Measurements from ENCODE around the gene FAM216A.
A peak's percentile ranks its signal among the peaks of the same experiment; 100 is the strongest.
"Not testable (repeated sequence)": the region's sequence is repeated elsewhere in the genome, so short reads cannot be mapped to it uniquely, and the experiment has no call there.

FAM216A gene

DNA sequence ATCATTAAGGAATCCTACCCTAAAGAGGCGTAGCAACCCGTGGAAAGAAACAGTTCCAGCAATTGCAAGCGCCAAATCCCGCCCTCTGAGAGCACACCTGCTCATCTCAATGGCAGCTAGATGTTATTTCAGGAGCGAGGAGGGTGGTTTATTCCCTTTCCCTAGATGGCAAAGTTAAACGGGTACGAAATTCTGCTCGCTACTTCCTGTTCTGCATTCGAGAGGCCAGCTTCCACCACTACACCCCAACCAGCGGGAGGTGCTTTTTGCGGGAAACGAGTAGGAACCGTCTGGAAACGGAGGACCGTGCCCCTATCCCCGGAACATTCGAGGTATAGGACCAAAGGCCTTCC lies 32.7 kb downstream of the FAM216A start:
- DNase-seq (ENCODE audit: low read depth) = no peak

DNA sequence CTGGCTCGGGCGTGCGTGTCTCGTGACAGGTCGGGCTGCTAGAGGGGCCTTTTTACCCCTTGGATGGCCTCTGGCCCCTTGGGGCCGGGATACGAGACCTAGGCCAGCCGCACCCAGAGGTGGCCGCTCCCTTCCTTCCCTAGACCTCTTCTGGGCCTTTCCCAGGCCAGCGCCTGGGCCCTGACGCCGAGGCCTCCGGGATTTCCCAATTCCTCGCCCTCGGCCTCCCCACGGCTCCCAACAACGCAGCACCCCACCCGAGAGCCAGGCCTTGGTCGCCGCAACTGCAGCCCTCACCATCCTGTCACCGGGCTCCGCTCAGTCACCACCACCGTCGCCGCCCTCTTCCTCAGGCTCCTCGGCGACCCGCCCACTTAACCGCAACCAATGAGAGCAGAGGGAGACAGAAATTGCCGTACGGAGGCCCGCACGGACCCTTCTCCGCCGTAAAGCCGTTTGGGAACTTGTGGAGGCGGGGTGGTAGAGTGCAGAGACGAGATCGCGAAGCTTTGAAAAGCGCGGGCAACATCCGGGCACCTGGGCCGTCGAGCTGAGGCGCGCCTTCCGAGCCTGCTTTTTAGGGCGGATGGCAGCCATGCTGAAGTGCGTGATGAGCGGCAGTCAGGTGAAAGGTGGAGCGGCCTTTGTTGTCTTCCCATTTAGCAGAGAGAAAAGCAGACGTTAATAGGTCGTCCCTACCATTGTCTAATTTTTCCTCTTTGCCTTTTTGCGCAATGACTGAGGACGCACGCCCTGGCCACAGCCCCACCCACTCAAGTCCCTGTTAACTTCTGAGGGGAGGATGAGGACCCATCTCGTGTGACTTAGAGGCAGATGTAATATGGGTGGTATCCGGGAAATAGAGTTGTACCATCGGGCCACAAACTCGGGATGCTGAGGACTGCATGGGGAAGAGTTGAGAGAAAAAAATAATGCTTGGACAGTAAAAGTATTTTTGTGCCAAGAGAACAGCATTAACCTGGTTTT lies 33.4 kb downstream of the FAM216A start, which contains the start of the genes RAD9B and VPS29:
RAD9B (plus strand) TSS at position 580 of the 987 bp plus-strand sequence; CDS start at position 587, 7 bp downstream.
VPS29 (minus strand) TSS at position 360 of the 987 bp plus-strand sequence; CDS start at position 300, 60 bp downstream.
- peak; percentile 98 for DNase-seq (ENCODE audit: low read depth)

DNA sequence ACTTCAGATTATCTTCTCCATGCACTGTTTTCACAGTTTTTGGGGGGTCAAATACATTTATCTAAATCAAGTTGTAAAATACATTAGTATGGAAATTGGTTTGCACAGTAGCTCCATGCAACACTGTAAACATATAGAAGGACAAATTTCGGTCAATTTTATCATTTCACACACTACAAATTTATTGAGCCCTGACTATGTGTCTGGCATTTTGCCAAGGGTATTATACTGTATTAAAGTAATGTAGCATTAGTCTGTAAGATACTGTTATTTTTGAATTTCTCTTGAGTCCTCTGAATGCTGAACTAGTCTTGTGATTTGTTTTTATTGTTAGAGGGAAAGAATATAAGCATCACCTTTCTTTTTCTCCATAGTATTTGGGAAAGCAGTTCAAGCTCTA lies 34.8 kb downstream of the FAM216A start:
- no peak for DNase-seq (ENCODE audit: low read depth)

DNA sequence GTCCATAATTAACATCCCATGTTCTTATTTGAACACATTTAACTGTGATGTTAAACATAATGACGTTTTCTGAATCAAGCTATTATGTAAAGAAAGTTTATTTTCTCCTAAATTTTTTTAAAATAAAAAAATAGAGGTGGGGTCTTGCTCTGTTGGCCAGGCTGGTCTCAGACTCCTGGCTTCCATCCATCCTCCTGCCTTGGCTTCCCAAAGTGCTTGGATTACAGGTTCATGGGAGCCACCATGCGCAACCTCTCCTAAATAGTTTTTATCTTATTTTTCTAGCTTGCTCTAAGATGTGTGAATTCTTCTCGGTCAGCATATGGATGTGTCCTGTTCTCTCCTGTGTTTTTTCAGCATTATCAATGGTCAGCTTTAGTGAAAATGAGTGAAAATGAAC lies 36.7 kb downstream of the FAM216A start:
- no peak for DNase-seq (ENCODE audit: low read depth)

DNA sequence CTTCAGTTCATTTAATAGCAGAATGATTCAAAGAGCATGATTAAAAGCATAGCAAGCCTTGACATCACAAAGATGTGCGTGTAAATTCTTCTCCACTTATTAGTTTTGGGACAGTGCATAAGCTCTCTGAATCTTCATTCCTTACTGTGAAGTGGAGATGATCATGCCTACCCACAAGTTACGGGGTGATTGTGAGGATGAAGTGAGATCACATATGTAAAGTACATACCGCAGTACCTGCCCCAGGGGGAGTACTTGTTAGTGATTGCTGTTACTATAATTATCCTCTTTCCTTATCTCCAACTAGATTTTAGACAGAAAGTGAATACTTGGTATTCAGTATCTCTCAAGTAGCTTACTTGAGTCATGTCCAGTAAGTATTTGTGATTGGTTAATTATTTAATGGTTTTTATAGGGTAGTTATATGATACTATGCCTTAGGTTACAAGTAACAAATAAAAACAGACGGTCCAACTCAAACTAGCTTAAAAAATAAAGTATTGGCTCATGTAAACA lies 39.5 kb downstream of the FAM216A start:
- no peak for DNase-seq (ENCODE audit: low read depth)

DNA sequence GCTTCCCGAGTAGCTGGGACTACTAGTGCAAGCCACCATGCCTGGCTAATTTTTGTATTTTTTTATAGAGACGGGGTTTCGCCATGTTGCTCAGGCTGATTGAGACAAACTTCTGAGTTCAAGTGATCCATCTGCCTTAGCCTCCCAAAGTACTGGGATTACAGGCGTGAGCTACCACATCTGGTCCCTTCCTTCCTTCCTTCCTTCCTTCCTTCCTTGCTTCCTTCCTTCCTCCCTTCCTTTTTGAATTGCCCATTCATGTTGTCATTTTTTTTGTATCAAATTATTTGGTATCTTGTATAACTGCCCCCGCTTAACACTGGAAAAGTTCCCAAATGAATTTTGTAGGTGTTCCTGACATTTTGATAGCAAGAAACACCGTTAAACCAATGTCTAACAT lies 45.2 kb downstream of the FAM216A start:
- no peak for DNase-seq (ENCODE audit: low read depth)

DNA sequence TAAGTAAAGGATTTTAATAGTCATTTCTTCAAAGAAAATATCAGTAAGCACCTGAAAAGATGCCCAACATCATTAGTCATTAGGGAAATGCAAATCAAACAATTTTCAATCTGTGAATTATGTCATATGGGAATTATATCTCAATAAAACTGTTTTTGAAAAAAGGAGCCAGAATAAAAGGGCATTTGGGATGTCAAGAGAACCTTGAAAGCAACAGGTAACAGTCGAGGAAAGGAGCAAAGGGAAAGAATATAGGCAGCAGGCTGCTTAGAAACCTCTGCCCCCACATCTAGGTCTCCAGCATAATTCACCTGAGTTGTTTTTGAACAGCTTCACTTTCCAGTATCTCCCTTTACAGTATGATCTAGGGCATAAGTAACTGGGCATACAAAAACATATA lies 45.7 kb downstream of the FAM216A start:
- DNase-seq (ENCODE audit: low read depth) = no peak

DNA sequence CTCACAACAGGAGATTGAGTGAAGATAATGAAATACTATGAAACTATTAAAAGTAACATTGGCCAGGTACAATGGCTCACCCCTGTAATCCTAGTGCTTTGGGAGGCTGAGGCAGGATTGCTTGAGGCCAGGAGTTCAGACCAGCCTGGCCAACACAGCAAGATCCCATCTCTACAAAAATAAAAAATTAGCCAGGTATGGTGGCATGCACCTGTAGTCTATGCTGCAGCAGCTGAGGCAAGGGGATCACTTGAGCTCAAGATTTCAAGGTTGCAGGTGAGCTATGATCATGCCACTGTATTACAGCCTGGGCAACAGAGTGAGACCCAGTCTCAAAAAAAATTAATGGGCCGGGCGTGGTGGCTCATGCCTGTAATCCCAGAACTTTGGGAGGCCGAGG lies 48.4 kb downstream of the FAM216A start:
- no peak for DNase-seq (ENCODE audit: low read depth)

DNA sequence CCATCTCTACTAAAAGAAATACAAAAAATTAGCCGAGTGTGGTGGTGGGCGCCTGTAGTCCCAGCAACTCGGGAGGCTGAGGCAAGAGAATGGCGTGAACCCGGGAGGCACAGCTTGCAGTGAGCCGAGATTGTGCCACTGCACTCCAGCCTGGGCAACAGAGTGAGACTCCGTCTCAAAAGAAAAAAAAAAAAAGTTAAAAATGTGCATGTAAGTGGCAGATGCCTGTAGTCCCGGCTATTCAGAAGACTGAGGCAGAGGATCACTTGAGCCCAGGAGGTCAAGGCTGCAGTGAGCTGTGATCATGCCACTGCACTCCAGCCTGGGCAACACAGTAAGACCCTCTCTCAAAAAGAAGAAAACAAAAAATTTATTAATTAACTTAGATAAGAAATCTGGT lies 49.4 kb downstream of the FAM216A start:
- DNase-seq (ENCODE audit: low read depth) = not testable (repeated sequence)

DNA sequence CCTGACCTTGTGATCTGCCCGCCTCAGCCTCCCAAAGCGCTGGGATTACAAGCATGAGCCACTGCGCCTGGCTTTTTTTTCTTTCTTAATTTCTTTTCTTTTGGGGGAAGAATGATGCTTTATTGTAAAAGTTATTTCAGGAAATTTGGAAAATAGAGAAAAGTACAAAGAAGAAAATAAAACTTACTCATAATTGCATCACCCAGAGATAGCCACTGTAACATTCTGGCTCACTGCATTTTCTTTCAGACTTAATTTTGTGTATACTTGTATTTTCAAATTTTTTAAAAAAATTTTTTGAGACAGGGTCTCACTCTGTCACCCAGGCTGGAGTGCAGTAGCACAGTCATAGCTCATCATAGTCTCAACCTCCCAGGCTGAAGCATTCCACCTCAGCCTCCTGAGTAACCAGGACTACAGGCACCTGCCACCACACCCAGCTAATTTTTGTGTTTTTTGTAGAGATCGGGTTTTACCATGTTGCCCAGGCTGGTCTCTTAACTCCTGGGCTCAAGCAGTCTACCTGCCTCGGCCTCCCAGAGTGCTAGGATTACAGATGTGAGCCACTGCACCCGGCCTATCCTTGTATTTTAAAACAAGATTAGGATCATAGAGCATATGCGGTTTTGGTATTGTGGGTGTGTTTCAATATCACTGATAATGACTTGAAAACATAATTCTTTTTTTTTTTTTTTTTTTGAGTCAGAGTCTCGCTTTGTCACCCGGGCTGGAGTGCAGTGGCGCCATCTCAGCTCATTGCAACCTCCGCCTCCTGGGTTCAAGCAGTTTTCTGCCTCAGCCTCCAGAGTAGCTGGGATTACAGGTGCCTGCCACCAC lies 52.4 kb downstream of the FAM216A start:
- not testable (repeated sequence) for DNase-seq (ENCODE audit: low read depth)

DNA sequence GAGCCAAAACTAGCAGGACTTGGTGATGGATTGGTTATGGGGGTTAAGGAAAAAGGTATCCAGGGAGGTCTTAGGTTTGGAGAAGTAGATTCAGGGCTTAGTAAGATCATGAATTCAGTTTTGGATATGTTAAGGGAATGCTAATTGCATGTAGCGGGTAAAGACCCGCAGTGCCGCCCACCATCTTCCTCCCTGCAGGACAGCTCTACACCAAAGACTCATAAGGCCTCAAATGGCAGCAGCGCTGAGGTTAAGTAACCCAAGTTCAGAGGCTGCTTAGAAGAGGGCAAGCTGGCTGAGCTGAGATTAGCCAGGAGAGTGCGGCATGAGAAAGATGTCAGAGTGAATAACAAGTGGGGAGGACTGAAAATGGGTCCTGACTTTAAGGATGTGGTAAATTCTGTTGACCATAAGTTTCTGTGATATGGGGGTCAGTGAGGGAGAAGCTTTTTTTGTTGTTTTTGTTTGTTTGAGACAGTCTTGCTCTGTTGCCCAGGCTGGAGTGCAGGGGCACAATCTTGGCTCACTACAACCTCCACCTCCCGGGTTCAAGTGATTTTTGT lies 59.7 kb downstream of the FAM216A start:
- no peak for DNase-seq (ENCODE audit: low read depth)

DNA sequence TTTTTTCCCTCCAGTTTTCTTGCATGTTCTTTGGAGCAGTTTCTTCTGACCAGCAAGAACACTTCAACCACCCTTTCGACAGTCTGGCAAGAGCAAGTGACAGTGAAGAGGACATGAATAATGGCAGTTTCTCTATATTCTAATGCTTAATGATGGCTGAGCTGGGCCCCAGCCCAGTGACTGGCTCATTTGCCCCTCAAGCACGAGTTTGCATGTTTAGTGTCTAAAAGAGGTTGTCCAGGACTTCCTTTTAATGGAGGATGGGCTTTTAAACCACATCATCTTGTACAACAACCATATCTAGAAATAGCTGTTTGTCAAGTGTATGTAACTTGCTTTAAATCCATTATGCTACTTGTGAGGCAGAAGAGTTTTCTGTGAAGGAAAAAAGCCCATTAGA lies 61.9 kb downstream of the FAM216A start:
- DNase-seq (ENCODE audit: low read depth) = no peak

DNA sequence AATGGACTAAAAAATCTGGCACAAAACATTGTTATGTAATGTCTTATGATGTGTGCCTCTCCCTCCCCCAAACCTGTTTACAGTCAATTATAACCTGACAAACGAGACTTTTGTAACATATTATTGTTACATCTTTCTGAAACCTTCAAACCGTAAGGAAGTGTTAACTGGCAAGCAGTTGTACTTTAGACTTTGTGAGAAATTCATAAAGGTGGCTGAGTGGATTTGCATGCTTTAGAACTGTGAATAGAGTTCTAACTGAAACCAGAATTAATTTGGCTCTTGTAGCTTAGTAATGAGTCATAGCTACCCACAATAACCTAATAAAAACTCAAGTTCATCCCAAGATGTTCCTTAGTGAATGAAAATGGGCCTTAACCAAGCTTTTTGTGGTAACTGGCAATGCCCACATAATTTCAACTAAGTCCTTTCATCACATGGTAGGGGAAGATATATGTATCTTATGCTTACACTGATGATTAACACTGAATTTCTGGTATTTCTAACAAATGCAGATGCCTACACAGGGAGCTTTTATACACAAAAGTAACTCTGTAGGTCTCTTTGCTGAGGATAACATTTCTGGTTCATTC lies 63.2 kb downstream of the FAM216A start:
- DNase-seq (ENCODE audit: low read depth) = no peak

DNA sequence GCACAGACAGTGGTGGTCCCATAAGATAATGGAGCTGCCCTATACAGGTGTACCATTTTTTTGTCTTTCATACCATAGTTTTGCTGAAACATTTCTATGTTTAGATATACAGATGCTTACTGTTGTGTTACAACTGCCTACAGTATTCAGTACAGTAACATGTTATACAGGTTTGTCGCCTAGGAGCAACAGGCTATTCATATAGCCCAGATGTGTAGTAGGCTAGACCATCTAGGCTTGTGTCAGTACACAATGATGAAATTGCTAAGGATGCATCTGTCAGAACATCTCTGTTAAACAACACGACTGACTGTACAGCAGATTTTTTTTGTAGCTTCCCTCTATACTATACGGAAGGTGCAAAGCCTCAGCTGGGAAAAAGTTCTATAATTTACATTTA lies 64.0 kb downstream of the FAM216A start:
- DNase-seq (ENCODE audit: low read depth) = no peak

DNA sequence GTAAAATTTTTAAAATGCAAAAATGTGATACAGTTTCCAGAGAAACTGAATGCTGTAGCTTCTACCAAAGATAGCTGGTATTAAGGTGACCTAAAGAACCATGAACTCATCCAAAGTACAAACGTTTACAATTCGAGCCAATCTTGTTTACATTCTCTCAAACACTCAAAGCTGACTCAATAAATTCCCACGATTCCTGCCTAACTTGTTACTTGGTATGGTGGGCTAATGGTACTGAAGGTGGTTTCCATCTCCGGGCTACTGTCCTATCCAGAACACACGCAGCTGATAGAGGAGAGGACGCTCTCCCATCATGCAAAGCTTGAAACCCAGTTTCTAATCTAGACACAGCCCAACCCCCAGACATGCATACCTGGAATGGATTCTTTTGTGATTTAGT lies 65.0 kb downstream of the FAM216A start:
- DNase-seq (ENCODE audit: low read depth) = no peak

DNA sequence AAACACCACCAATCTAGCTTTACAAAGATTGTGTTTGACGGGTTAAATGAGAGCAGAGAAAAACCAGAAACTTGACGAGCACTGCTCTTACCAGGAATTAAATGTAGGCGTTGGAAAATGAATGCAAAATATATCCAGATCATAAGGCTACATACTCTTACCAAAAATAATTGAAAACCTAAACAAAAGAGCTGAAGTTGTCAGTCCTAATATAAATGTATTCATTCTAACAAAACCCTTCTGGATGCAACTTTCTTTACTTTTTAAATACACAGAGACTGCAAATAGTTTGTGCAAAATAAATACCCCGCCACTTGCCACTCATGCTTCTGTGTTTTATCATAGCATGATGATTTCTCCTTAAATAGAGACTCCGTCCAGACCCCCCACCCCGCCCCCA lies 66.2 kb downstream of the FAM216A start:
- no peak for DNase-seq (ENCODE audit: low read depth)

DNA sequence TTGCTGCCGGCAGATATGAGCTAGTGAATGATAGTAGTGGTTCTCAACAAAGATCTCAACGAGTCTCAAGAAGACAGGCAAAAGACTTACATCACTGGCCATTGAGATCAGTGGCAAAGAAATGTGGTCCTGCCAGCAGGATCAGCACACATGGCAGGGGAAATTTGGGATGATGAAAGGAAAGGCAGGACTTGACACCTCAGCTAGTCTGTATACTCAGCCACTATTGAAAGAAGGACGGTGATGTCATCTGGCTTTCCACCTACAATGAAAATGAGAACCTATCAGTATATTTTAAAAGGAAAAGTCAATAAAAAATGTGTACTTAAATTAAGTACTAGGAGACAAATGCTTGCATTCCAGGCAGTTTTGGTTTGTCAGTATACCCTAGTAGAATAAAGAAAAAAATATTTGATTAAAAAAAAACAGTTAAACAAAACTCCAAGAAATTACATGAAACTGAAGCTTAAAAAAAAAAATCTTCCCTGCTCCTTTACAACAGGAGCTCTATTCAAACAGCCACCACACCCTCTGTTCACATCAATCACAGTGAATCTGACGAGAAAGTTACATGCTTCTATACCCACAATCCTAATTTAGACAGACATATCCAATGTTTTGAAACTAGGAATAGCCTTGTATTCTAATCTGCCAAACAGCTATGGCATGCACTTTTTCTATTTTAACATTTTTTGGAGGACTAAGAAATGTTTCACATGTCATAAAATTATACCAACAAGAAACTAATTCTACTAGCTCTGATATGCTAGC lies 68.4 kb downstream of the FAM216A start:
- no peak for DNase-seq (ENCODE audit: low read depth)

DNA sequence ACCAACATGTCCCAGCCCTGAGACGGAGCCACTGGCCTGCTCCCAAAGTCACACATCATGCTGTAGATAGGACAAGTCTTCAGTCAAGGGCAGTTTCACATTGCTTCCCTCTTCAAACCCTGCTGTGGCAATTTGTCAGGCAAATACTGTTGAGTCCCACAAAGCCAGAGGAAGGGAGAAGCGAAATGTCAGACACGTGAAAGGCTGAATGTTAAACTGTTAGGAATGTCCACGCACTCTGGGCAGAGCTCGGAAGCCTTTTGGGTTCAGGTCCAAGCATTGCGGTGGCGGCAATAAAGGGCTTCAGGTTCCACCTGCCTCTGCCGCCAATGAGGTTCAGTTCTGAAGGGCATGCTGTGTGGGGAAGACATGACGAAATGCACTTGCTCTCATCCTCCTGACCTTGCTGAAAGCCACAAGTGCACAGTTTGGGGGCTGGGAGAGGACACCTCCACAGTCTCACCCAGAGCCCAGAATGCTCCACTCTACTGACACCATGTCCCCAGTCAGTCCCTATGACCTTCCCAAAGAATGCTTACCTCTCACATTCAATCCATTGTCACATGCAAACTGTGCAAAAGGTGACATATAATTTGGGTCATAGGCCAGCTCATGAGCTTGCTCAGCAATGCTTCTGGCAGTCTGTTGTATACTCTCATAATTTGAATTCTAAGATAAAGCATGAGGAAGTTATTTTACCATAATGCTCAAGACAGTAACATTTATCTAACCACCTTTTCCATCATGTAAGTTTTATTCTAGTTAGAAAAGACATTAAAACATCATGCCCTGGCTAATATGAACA lies 69.2 kb downstream of the FAM216A start:
- DNase-seq (ENCODE audit: low read depth) = no peak

DNA sequence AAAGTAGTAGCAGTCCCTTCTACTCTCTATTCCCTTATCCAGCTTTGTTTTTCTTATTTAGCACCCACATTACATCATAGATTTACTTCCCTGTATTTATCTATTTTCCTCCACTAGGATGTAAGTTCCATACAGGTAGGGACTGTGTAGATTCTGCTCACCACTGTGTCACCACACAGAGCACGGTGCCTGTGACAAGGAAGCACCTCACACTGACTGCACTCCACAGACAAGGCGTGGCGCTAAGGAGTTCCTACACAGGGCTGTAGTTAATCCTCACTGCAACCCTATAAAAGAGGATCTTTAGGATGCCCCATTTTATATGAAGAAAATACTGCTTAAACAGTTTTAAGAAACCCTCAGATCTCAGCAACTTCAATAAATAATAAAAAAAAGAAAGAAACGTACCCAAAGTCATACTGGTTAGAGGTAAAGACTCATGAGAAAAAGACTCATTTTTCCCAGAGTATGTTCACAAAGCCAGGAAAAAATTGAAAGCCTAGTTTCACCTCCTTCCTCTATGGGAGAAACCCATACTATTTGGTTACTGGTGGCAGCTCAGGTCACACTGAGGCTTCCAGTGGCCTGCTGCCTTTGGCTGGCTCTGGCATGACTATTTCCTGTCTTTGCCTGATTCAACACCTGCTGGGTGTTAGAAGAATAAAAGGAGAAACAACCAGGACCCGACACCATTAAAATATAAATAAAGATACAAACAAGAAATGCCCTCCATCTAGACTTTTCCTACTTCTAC lies 70.4 kb downstream of the FAM216A start:
- DNase-seq (ENCODE audit: low read depth) = no peak

All from activated T-cell treated with anti-CD3 and anti-CD28 coated beads for 24 hours (primary cell).